H9 (cell line): ENCODE results near the gene LRFN2. TPM values are rescaled to one million over a fixed set of nuclear protein-coding genes. Genes with fewer than 3 reads are reported as not detected.

Source experiments
- DNase-seq: peaks from one replicate; pipeline ENCODE4 v3.0.0-alpha.2; 2017
- H2AFZ ChIP-seq: one replicate; pipeline ENCODE4 v1.6.1; 2013; ENCODE audit warnings: mild to moderate bottlenecking, low read length, control low read depth, moderate library complexity
- H2AK5ac ChIP-seq: 2 replicates; pipeline ENCODE4 v1.6.1; 2013; ENCODE audit warnings: low read length, control low read depth, mixed read lengths; ENCODE audit not compliant: insufficient read length
- H2BK120ac ChIP-seq: one replicate; pipeline ENCODE4 v1.6.1; 2013; ENCODE audit warnings: low read depth, mild to moderate bottlenecking, low read length, control low read depth, inconsistent platforms; ENCODE audit not compliant: poor library complexity, severe bottlenecking
- H2BK12ac ChIP-seq: 2 replicates; pipeline ENCODE4 v1.6.1; 2013; ENCODE audit warnings: low read length, control low read depth, mixed read lengths, low read depth; ENCODE audit not compliant: insufficient read length
- H2BK15ac ChIP-seq: 2 replicates; pipeline ENCODE4 v1.6.1; 2013; ENCODE audit warnings: low read depth, low read length, control low read depth
- H2BK20ac ChIP-seq: one replicate; pipeline ENCODE4 v1.6.1; 2013; ENCODE audit warnings: low read depth, mild to moderate bottlenecking, low read length, control low read depth, inconsistent platforms; ENCODE audit not compliant: poor library complexity, severe bottlenecking
- H2BK5ac ChIP-seq: 2 replicates; pipeline ENCODE4 v1.6.1; 2013; ENCODE audit warnings: low read length, control low read depth, mixed read lengths; ENCODE audit not compliant: insufficient read length
- H3K14ac ChIP-seq: 2 replicates; pipeline ENCODE4 v1.6.1; 2013; ENCODE audit warnings: low read length, control low read depth; ENCODE audit not compliant: insufficient read depth
- H3K18ac ChIP-seq: 2 replicates; pipeline ENCODE4 v1.6.1; 2013; ENCODE audit warnings: low read depth, mild to moderate bottlenecking, mixed read lengths, low read length, control low read depth; ENCODE audit not compliant: insufficient read length
- H3K23ac ChIP-seq: 2 replicates; pipeline ENCODE4 v1.6.1; 2013; ENCODE audit warnings: low read length, control low read depth, mixed read lengths, low read depth; ENCODE audit not compliant: insufficient read length
- H3K23me2 ChIP-seq: 2 replicates; pipeline ENCODE4 v1.6.1; 2013; ENCODE audit warnings: low read depth, mild to moderate bottlenecking, mixed read lengths, low read length, control low read depth; ENCODE audit not compliant: insufficient read length, poor library complexity, severe bottlenecking
- H3K27ac ChIP-seq: 2 replicates; pipeline ENCODE4 v1.5.1; 2013; ENCODE audit warnings: low read length, control low read depth, mixed read lengths, low read depth; ENCODE audit not compliant: insufficient read length
- H3K27me3 ChIP-seq: 2 replicates; pipeline ENCODE4 v1.6.1; 2013; ENCODE audit warnings: low read length, control low read depth, inconsistent platforms; ENCODE audit not compliant: insufficient read depth
- H3K4ac ChIP-seq: 2 replicates; pipeline ENCODE4 v1.6.1; 2013; ENCODE audit warnings: low read depth, mild to moderate bottlenecking, control low read depth, inconsistent platforms, low read length, moderate library complexity
- H3K4me1 ChIP-seq: 2 replicates; pipeline ENCODE4 v1.6.1; 2013; ENCODE audit warnings: low read length, control low read depth, inconsistent platforms; ENCODE audit not compliant: insufficient read depth
- H3K4me2 ChIP-seq: 2 replicates; pipeline ENCODE4 v1.6.1; 2013; ENCODE audit warnings: low read length, control low read depth, mixed read lengths; ENCODE audit not compliant: insufficient read length, insufficient read depth
- H3K56ac ChIP-seq: 2 replicates; pipeline ENCODE4 v1.6.1; 2013; ENCODE audit warnings: low read depth, mild to moderate bottlenecking, mixed read lengths, low read length, control low read depth; ENCODE audit not compliant: insufficient read length
- H3K79me1 ChIP-seq: 2 replicates; pipeline ENCODE4 v1.6.1; 2013; ENCODE audit warnings: low read depth, mild to moderate bottlenecking, moderate library complexity, low read length, control low read depth, inconsistent platforms; ENCODE audit not compliant: insufficient read depth, poor library complexity, severe bottlenecking
- H3K79me2 ChIP-seq: 2 replicates; pipeline ENCODE4 v1.6.1; 2013; ENCODE audit warnings: low read length, control low read depth, inconsistent platforms; ENCODE audit not compliant: insufficient read depth
- H3K9ac ChIP-seq: 2 replicates; pipeline ENCODE4 v1.6.1; 2013; ENCODE audit warnings: low read length, control low read depth, mixed read lengths; ENCODE audit not compliant: insufficient read length; ENCODE audit errors: extremely low read depth
- H3K9me3 ChIP-seq: one replicate; pipeline ENCODE4 v1.6.1; 2013; ENCODE audit warnings: low read depth, low read length, inconsistent platforms; ENCODE audit not compliant: control insufficient read depth
- H3T11ph ChIP-seq: one replicate; pipeline ENCODE4 v1.6.1; 2013; ENCODE audit warnings: mild to moderate bottlenecking, low read length, control low read depth, inconsistent platforms
- H4K20me1 ChIP-seq: one replicate; pipeline ENCODE4 v1.6.1; 2013; ENCODE audit not compliant: control insufficient read depth, insufficient read length, insufficient read depth
- H4K5ac ChIP-seq: 2 replicates; pipeline ENCODE4 v1.6.1; 2013; ENCODE audit warnings: low read depth, mild to moderate bottlenecking, mixed read lengths, low read length, control low read depth; ENCODE audit not compliant: insufficient read length
- H4K8ac ChIP-seq: replicated peaks from 2 replicates; pipeline ENCODE4 v1.6.1; 2013; ENCODE audit warnings: low read length, control low read depth, mixed read lengths, low read depth; ENCODE audit not compliant: insufficient read length
- H4K91ac ChIP-seq: 2 replicates; pipeline ENCODE4 v1.6.1; 2013; ENCODE audit warnings: low read depth, mild to moderate bottlenecking, moderate library complexity, mixed read lengths, low read length, control low read depth; ENCODE audit not compliant: insufficient read length
- H3K27ac Mint-ChIP-seq, 3 experiments: 2 replicates in 2 of 3; 3 replicates in 1 of 3; pipeline ENCODE4 v1.8.0; 2020 to 2021; ENCODE audit warnings: mixed read lengths in 3 of 3, mild to moderate bottlenecking in 1 of 3, moderate library complexity in 1 of 3
- H3K27me3 Mint-ChIP-seq: 2 replicates; pipeline ENCODE4 v1.8.0; 2021; ENCODE audit warnings: low read depth, mild to moderate bottlenecking, moderate library complexity, mixed read lengths
- H3K36me3 Mint-ChIP-seq, 3 experiments: 2 replicates in 2 of 3; 3 replicates in 1 of 3; pipeline ENCODE4 v1.8.0; 2020 to 2021; ENCODE audit warnings: low read depth in 3 of 3, mixed read lengths in 3 of 3; ENCODE audit not compliant: insufficient read depth in 1 of 3
- H3K4me1 Mint-ChIP-seq, 2 experiments: 2 replicates each; pipeline ENCODE4 v1.8.0; 2020; ENCODE audit warnings: mixed read lengths in 2 of 2
- H3K4me3 Mint-ChIP-seq, 2 experiments: 2 replicates in 1 of 2; 3 replicates in 1 of 2; pipeline ENCODE4 v1.8.0; 2020 to 2021; ENCODE audit warnings: mild to moderate bottlenecking in 2 of 2, mixed read lengths in 2 of 2, moderate library complexity in 1 of 2
- H3K9me3 Mint-ChIP-seq, 2 experiments: 2 replicates in 1 of 2; 3 replicates in 1 of 2; pipeline ENCODE4 v1.8.0; 2020; ENCODE audit warnings: mild to moderate bottlenecking in 2 of 2, mixed read lengths in 2 of 2, moderate library complexity in 1 of 2
- WGBS: extraction: QIAGEN DNeasy Blood & Tissue Kit; methylation state at CpG from one replicate; pipeline ENCODE4 v1.1.7; 2013; ENCODE audit warnings: missing lambda C conversion rate, low lambda C conversion rate, mixed read lengths; ENCODE audit not compliant: insufficient read length; ENCODE audit errors: extremely low coverage; 5-methylcytosine and 5-hydroxymethylcytosine counted together
- total RNA-seq: library from RNA; stranded (reverse); gene quantifications from 2 replicates; pipeline ENCODE4 v1.2.1, GENCODE V29; 2021
- TF ChIP-seq, protein P1 (sequence below): fragments of 200-600 bp; sonication (generic); conservative IDR thresholded peaks from 3 replicates; pipeline ENCODE4 v1.8.0; 2021; ENCODE audit warnings: antibody characterized with exemption, mild to moderate bottlenecking

Gene LRFN2
- total RNA-seq, 1 experiment from 2014 or later: 0.11 TPM

DNA sequence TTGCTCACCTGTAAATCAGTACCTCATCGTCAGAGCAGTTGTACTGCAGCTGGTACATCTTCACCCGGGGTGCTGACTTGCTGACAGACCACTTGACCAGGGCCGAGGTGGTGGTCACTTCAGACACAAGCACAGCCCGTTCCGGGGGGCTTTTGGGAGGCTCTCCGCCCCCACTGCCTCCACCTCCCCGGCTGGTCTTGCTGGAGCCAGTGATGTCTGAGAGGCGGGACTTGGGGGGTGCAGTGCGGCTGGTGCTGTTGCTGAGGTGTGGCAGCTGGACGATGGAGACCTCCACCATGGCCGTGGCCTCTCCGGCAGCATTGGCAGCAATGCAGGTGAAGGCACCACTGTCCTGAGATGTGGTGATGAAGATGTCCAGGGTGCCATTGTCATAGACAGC lies 155.5 kb downstream of the LRFN2 start:
- no peaks in the 10 kb centered on the region for H3K27me3 ChIP-seq
- no peak overlapping the region for H3T11ph ChIP-seq
- no peak overlapping the region for H3K27ac ChIP-seq
- H3K27ac Mint-ChIP-seq: no peak overlapping the region
- H3K4ac ChIP-seq: no peak overlapping the region
- no peak overlapping the region for H2BK5ac ChIP-seq
- WGBS: no CpG with 5 or more reads among the region's 12 CpGs
- H3K9ac ChIP-seq: no peak overlapping the region
- no peak overlapping the region for H2BK20ac ChIP-seq
- no peak overlapping the region for H2BK15ac ChIP-seq
- H2AK5ac ChIP-seq: no peak overlapping the region
- DNase-seq: no peak
- peaks cover 6% of the 10 kb centered on the region; the same call in 1 of the 2 replicates for H3K27me3 Mint-ChIP-seq
- no peak overlapping the region for H2BK12ac ChIP-seq
- no peaks in the 10 kb centered on the region for H3K79me2 ChIP-seq
- H3K9me3 ChIP-seq: no peaks in the 10 kb centered on the region
- H3K4me1 Mint-ChIP-seq: no peaks in the 10 kb centered on the region
- no peak overlapping the region for H2AFZ ChIP-seq
- H3K4me3 Mint-ChIP-seq: no peak overlapping the region
- no peak overlapping the region for H3K23ac ChIP-seq
- no peak overlapping the region for H4K8ac ChIP-seq
- no peaks in the 10 kb centered on the region for H3K4me1 ChIP-seq
- H4K20me1 ChIP-seq: no peaks in the 10 kb centered on the region
- H3K4me2 ChIP-seq: no peak overlapping the region
- H4K5ac ChIP-seq: no peak overlapping the region
- H4K91ac ChIP-seq: no peak overlapping the region
- TF ChIP-seq, protein P1, sequence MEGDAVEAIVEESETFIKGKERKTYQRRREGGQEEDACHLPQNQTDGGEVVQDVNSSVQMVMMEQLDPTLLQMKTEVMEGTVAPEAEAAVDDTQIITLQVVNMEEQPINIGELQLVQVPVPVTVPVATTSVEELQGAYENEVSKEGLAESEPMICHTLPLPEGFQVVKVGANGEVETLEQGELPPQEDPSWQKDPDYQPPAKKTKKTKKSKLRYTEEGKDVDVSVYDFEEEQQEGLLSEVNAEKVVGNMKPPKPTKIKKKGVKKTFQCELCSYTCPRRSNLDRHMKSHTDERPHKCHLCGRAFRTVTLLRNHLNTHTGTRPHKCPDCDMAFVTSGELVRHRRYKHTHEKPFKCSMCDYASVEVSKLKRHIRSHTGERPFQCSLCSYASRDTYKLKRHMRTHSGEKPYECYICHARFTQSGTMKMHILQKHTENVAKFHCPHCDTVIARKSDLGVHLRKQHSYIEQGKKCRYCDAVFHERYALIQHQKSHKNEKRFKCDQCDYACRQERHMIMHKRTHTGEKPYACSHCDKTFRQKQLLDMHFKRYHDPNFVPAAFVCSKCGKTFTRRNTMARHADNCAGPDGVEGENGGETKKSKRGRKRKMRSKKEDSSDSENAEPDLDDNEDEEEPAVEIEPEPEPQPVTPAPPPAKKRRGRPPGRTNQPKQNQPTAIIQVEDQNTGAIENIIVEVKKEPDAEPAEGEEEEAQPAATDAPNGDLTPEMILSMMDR: no peak
- H2BK120ac ChIP-seq: no peak overlapping the region
- no peak overlapping the region for H3K14ac ChIP-seq
- no peaks in the 10 kb centered on the region for H3K23me2 ChIP-seq
- no peak overlapping the region for H3K56ac ChIP-seq
- no peak overlapping the region for H3K18ac ChIP-seq
- H3K9me3 Mint-ChIP-seq: peaks cover 7% of the 10 kb centered on the region in 2 experiments
- H3K79me1 ChIP-seq: no peaks in the 10 kb centered on the region
- H3K36me3 Mint-ChIP-seq: peaks cover 0 to 7% (median 2%) of the 10 kb centered on the region in 3 experiments; a peak in 4 of 7 replicates
